Gastrocnemius medialis (tissue), 4 donors: ENCODE measurements around the gene ACAP1.

ENCODE experiments used
- POLR2A ChIP-seq, 2 donors: fragments of 450-650 bp; IDR thresholded peaks; one replicate each; pipeline ENCODE4 v1.6.1; 2017; ENCODE audit warnings: antibody characterized with exemption in 2 of 2, mild to moderate bottlenecking in 2 of 2, moderate library complexity in 2 of 2
- TF ChIP-seq, protein P1 (sequence below), 5 experiments: fragments of 450-650 bp in 3 of 5; fragments of 200-600 bp in 2 of 5; sonication (generic) in 2 of 5; IDR thresholded peaks in 4 of 5; conservative IDR thresholded peaks in 1 of 5; 1 replicate in 4 of 5; 2 replicates in 1 of 5; pipeline ENCODE4 v1.5.1; 2016 to 2019; ENCODE audit warnings: antibody characterized with exemption in 5 of 5, mild to moderate bottlenecking in 3 of 5, moderate library complexity in 3 of 5

DNA sequence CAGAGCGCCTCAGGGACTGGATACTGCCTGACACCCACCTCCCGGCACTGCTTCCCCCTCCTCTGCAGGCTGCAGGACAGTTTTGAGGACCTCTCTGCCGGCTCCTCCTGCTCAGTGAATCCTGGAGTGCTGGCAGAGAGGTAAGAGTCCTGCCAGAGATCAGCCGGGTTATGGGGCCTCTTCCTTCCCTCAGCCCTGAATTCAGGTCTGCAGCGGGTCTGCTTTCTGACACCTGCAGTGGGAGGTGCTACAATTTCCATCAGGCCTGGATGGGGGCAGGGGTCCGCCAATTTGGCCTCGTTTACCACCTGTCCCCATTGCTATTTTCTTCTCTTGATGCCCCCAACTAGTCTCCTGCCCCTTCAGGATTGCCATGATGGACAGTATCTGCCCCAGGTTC lies 4.2 kb upstream of the ACAP1 start:
- TF ChIP-seq, protein P1, sequence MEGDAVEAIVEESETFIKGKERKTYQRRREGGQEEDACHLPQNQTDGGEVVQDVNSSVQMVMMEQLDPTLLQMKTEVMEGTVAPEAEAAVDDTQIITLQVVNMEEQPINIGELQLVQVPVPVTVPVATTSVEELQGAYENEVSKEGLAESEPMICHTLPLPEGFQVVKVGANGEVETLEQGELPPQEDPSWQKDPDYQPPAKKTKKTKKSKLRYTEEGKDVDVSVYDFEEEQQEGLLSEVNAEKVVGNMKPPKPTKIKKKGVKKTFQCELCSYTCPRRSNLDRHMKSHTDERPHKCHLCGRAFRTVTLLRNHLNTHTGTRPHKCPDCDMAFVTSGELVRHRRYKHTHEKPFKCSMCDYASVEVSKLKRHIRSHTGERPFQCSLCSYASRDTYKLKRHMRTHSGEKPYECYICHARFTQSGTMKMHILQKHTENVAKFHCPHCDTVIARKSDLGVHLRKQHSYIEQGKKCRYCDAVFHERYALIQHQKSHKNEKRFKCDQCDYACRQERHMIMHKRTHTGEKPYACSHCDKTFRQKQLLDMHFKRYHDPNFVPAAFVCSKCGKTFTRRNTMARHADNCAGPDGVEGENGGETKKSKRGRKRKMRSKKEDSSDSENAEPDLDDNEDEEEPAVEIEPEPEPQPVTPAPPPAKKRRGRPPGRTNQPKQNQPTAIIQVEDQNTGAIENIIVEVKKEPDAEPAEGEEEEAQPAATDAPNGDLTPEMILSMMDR (IDR thresholded peaks at IDR 0.05 in 4 of 5, conservative IDR thresholded peaks at IDR 0.05 in 1 of 5), result no peak
- TF ChIP-seq POLR2A (IDR thresholded peaks at IDR 0.05), result no peak
